Activated CD4-positive, alpha-beta T cell treated with anti-CD3 and anti-CD28 coated beads for 36 hours (primary cell): ENCODE measurements around the gene ATP9A. TPM values are rescaled to one million over a fixed set of nuclear protein-coding genes. Genes with fewer than 3 reads are reported as not detected.

Experiments
- ATAC-seq: fragments of 200-7000 bp; cut with Tn5 transposase; one replicate; pipeline ENCODE4 v1.10.0; 2021; ENCODE audit warnings: mild to moderate bottlenecking, moderate library complexity
- CTCF ChIA-PET: fragments of 350-600 bp; sonication (Branson Sonifier 250); formaldehyde crosslinking; loops from one replicate; lab custom pipeline; 2021; ENCODE audit warnings: antibody characterized with exemption; lab: Charles Lee
- POLR2A ChIA-PET: fragments of 350-600 bp; sonication (Branson Sonifier 250); formaldehyde crosslinking; loops from one replicate; lab custom pipeline; 2021; ENCODE audit warnings: antibody characterized with exemption, inconsistent platforms; lab: Charles Lee
- DNase-seq: peaks from one replicate; pipeline ENCODE4 v3.0.0-alpha.2; 2020
- H3K27ac Mint-ChIP-seq: one replicate; pipeline ENCODE4 v1.8.0; 2021; ENCODE audit warnings: mixed read lengths
- H3K27me3 Mint-ChIP-seq: one replicate; pipeline ENCODE4 v1.8.0; 2021; ENCODE audit warnings: mixed read lengths
- H3K36me3 Mint-ChIP-seq: one replicate; pipeline ENCODE4 v1.8.0; 2021; ENCODE audit warnings: low read depth, mixed read lengths
- H3K4me1 Mint-ChIP-seq: one replicate; pipeline ENCODE4 v1.8.0; 2021; ENCODE audit warnings: mixed read lengths
- H3K4me3 Mint-ChIP-seq: one replicate; pipeline ENCODE4 v1.8.0; 2021; ENCODE audit warnings: mild to moderate bottlenecking, moderate library complexity, mixed read lengths
- H3K9me3 Mint-ChIP-seq: one replicate; pipeline ENCODE4 v1.8.0; 2021; ENCODE audit warnings: low read depth, mixed read lengths
- intact Hi-C, 2 experiments: fragments of 100-400 bp; cut with DNase I in 1 of 2; cut with micrococcal nuclease in 1 of 2; formaldehyde crosslinking; loops; one replicate each; pipeline versions ENCODE4 v1.14.2 to v1.15.1; 2022 to 2024; cut with DNase I, micrococcal nuclease
- total RNA-seq, 2 experiments: library from RNA; stranded (reverse); gene quantifications; one replicate each; pipeline ENCODE4 v1.2.3, GENCODE V29; 2021

The ATP9A gene
- total RNA-seq, 2 experiments from 2014 or later: 2.2 to 2.7 TPM

DNA sequence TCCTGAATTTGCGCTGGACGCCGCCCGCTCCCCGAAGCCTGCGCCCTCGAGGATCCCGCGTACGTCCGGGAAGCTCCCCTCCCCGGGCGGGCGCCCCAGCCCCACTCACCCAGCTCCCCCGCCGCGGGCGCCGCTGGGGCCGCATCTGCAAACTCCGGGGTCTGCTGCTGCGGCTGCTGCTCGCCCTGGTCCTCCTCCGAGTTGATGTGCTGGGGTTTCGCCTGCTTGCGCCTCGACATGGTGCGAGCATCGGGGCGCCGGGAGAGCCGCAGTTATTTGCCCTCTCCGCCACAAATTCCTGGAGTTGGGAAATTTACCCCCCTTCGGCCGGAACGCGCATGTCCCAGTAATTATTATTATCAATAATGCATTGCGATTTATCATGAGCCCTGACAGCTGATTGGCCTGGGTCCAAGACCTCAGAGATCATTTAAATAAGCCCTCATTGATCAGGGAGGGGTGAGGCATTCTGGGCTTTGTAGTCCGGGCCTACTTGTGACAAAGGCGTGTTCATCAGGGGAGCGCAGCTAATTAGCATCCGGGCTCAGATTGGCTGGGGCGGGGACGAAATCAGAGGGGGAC lies 34.1 kb upstream of the ATP9A start, which contains the start of gene SALL4:
Gene SALL4, minus strand, starts transcription at position 352 of the 582 bp plus-strand sequence. Its CDS starts 113 bp downstream, at position 239.
- Mint-ChIP-seq H3K27ac (no peak within 1 kb of the TSS), H3K36me3 (no peaks in the 10 kb centered on the region), H3K4me3 (no peak within 1 kb of the TSS), H3K9me3 (no peaks in the 10 kb centered on the region), H3K27me3 (peaks cover 57% of the 10 kb centered on the region), H3K4me1 (peaks cover 8% of the 10 kb centered on the region)
- intact Hi-C loops: loop anchor here in 1 of 2 experiments (5.0 kb wide), 1 partner anchor 100 kb away; no protein-coding TSS in a partner anchor
- ATAC-seq: no peak
- POLR2A ChIA-PET: no interaction called here
- DNase-seq: no peak
- CTCF ChIA-PET: interaction anchor here (0.7 to 1.1 kb wide), 4 partner anchors 29 to 389 kb away, joined by 3 read pairs; no protein-coding TSS in a partner anchor

DNA sequence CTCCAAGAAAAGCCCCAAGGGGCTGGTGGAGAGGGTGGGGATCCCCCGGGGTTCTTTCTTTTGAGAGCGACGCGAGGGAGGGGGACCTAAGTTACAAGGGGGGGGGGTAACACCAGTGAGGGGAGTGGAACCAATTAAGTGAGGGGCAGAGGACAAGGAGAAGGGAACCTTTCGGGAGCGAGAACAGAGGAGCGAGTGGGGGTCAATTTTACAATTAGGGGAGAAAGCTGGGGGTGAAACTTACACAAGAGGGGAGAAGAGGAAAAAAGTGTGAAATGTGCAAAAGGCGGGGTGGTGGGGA lies 33.6 kb upstream of the ATP9A start:
- no peaks in the 10 kb centered on the region for H3K36me3 Mint-ChIP-seq
- H3K9me3 Mint-ChIP-seq: no peaks in the 10 kb centered on the region
- peaks cover 8% of the 10 kb centered on the region for H3K4me1 Mint-ChIP-seq
- DNase-seq (no peak), ATAC-seq (no peak)
- intact Hi-C loops: loop anchor here in 1 of 2 experiments (2.0 to 5.0 kb wide), 2 partner anchors 35 to 99 kb away; no protein-coding TSS in a partner anchor
- peaks cover 57% of the 10 kb centered on the region for H3K27me3 Mint-ChIP-seq
- ChIA-PET CTCF (interaction anchor here (0.8 to 1.0 kb wide), 2 partner anchors 30 to 326 kb away, joined by 3 read pairs; no protein-coding TSS in a partner anchor), POLR2A (no interaction called here)
- H3K27ac Mint-ChIP-seq: no peak overlapping the region
- H3K4me3 Mint-ChIP-seq: no peak overlapping the region

DNA sequence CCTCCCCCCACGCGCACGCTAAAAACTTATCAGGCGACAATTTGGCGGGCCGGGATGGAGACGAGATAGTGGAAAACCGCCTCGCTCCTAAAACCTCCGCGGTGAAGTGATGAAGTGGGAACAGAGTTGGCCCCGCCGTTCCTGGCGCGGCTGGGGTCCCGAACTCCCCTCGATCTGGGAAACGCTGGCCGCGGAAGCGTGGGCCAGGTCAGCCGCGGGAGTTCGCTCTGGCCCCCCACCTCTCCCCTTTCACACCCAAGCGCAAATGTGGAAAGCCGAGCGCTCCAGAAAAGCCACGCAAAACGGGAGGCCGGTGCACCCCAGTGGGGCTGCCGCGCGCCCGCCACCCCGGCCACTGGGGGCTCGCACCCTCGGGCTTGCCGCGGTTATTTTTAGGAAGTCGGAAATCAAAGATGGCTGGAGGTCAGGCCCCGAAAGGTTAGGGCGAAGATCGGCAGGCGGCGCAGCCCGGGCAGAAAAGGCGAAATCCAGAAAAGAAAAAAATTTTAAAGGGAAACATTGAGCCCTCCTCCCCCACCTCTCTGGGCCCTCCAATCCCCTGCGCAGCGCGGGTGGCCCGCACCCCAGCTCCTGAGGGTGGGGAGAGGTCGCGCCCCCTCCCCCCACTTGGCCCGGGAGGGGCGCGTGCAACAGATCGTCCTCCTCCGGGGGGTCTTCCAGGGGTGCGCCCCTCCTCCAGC lies 33.1 kb upstream of the ATP9A start:
- Mint-ChIP-seq H3K4me3 (peak overlapping the region; percentile 45), H3K36me3 (no peaks in the 10 kb centered on the region), H3K4me1 (peaks cover 8% of the 10 kb centered on the region), H3K9me3 (no peaks in the 10 kb centered on the region), H3K27ac (no peak overlapping the region), H3K27me3 (peaks cover 58% of the 10 kb centered on the region)
- intact Hi-C loops: loop anchor here in 1 of 2 experiments (2.0 to 5.0 kb wide), 2 partner anchors 34 to 99 kb away; no protein-coding TSS in a partner anchor
- ChIA-PET CTCF (no interaction called here), POLR2A (no interaction called here)
- DNase-seq: peak; percentile 12
- no peak for ATAC-seq

DNA sequence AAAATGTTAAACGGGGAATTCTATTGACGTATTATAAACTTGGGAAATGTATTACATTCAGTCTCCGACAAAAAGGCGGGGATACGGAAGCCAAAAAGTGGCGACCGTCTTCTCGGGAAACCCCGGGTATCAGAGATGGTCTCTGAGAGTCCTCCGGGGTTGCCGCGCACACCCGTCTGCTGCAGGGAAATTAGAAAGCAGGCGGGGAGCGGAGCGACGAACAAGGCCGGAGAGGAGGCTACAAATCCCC lies 32.6 kb upstream of the ATP9A start:
- POLR2A ChIA-PET: no interaction called here
- H3K9me3 Mint-ChIP-seq: no peaks in the 10 kb centered on the region
- DNase-seq (peak; percentile 32), ATAC-seq (no peak)
- H3K36me3 Mint-ChIP-seq: no peaks in the 10 kb centered on the region
- H3K27ac Mint-ChIP-seq: no peak overlapping the region
- H3K4me1 Mint-ChIP-seq: peaks cover 8% of the 10 kb centered on the region
- peaks cover 56% of the 10 kb centered on the region for H3K27me3 Mint-ChIP-seq
- intact Hi-C loops: loop anchor here in 1 of 2 experiments (1.0 to 5.0 kb wide), 4 partner anchors 34 to 283 kb away; no protein-coding TSS in a partner anchor
- CTCF ChIA-PET: interaction anchor here (0.7 to 1.1 kb wide), 7 partner anchors 21 to 305 kb away, joined by 3 to 5 read pairs (median 3); no protein-coding TSS in a partner anchor
- peak overlapping the region; percentile 45 for H3K4me3 Mint-ChIP-seq

DNA sequence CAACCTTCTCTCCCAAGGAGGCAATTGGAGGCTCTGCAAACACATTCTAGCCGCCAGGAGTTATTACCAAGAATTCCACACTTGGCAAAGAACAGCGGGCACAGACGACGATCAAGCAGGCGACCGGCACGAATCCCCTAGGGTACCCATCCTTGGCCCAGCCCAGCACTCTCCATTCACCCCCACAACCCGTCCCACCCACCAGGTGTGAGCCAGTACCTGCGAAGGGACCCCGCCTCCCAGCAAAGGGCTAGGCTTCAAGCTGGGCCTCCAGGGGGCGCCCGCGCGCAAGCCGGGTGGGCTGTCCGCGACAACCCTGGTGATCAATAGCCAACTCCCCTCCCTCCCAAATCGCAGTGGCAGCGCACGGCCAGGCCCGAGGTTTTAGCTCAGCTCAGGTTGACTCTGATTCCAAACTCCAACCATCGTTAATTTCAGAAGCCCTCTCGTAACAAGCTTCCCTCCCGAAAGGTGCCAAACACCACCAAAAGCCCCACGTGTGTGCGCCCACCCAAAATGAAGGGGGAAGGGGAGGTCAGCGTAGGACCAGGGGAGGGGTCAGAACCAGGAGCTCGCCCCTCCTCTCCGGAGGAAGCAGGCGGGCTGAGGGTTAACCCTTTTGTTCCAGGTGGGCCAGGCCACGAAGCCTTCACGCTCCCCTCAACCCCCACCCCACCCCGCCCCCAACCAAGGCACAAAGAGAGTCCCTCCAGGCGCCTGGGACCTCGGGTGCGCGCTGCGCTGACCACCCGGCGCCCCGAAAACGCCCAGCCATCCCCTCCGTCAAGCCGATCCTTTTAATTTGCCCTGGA lies 32.1 kb upstream of the ATP9A start:
- H3K4me1 Mint-ChIP-seq: peaks cover 8% of the 10 kb centered on the region
- intact Hi-C loops: loop anchor here in 1 of 2 experiments (1.0 to 5.0 kb wide), 4 partner anchors 33 to 283 kb away; no protein-coding TSS in a partner anchor
- ATAC-seq (peak; percentile 78), DNase-seq (peak; percentile 84)
- peak overlapping the region; percentile 45 for H3K4me3 Mint-ChIP-seq
- ChIA-PET POLR2A (no interaction called here), CTCF (interaction anchor here (0.7 to 1.4 kb wide), 16 partner anchors 15 to 305 kb away, joined by 3 to 5 read pairs (median 3); no protein-coding TSS in a partner anchor)
- H3K36me3 Mint-ChIP-seq: no peaks in the 10 kb centered on the region
- H3K27ac Mint-ChIP-seq: no peak overlapping the region
- H3K27me3 Mint-ChIP-seq: peaks cover 55% of the 10 kb centered on the region
- H3K9me3 Mint-ChIP-seq: no peaks in the 10 kb centered on the region

DNA sequence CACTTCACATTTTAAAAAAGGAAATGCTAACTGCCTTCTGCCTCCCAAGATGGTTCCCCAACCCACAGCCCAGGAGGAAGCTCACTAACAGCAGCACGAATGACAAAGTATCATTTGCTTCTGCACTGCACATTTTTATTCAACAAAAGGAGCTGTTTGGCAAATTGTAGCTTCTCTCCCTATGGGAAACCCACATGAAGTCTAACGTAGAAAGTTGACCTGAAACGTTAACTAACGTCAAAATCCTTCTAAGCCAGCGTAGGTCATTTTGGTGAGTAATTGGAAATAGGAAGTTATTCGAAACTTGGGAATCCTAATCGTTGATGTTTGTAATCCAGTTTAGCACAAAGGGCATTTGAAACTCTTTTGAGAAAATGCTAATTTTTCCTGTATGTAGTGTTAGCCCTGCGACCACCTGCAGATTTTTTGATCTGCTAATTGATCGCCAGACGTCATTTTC lies 31.2 kb upstream of the ATP9A start:
- Mint-ChIP-seq H3K9me3 (no peaks in the 10 kb centered on the region), H3K4me1 (peaks cover 8% of the 10 kb centered on the region), H3K27ac (no peak overlapping the region), H3K36me3 (no peaks in the 10 kb centered on the region), H3K27me3 (peaks cover 53% of the 10 kb centered on the region), H3K4me3 (no peak overlapping the region)
- ChIA-PET CTCF (interaction anchor here (0.7 to 1.4 kb wide), 15 partner anchors 9 to 282 kb away, joined by 3 to 5 read pairs (median 3); no protein-coding TSS in a partner anchor), POLR2A (interaction anchor here (0.5 kb wide), 1 partner anchor 14 kb away, joined by 4 read pairs; no protein-coding TSS in a partner anchor)
- intact Hi-C loops: loop anchor here in 1 of 2 experiments (5.0 kb wide), 1 partner anchor 283 kb away; no protein-coding TSS in a partner anchor
- no peak for ATAC-seq
- no peak for DNase-seq

- Mint-ChIP-seq H3K9me3 (no peaks in the 10 kb centered on the region), H3K27ac (no peak overlapping the region), H3K4me1 (peaks cover 8% of the 10 kb centered on the region), H3K27me3 (peaks cover 47% of the 10 kb centered on the region), H3K4me3 (no peak overlapping the region), H3K36me3 (no peaks in the 10 kb centered on the region)
- POLR2A ChIA-PET: no interaction called here
- DNase-seq (no peak), ATAC-seq (no peak)
- CTCF ChIA-PET: interaction anchor here (0.5 kb wide), 1 partner anchor 515 kb away, joined by 3 read pairs; no protein-coding TSS in a partner anchor
- intact Hi-C loops: loop anchor here in 1 of 2 experiments (5.0 kb wide), 1 partner anchor 285 kb away; no protein-coding TSS in a partner anchor
These were observed 29.3 kb upstream of the ATP9A start for GRCh38 chr20:51797357-51798025.

DNA sequence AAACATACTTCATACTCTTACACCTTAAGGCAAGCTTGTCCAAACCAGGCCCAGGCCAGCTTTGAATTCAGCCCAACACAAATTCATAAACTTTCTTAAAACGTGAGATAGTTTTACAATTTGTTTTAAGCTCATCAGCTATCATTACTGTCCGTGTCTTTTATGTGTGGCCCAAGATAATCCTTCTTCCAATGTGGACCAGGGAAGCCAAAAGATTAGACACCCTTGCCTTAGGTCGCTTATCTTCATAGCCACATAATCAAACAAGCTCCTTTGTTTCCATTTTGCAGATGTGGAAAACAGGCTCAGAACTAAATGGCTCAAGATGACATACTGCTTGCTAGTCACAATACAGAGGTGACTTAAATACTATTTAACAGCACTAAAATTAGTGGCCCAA lies 28.1 kb upstream of the ATP9A start:
- H3K27me3 Mint-ChIP-seq: peaks cover 41% of the 10 kb centered on the region
- H3K4me1 Mint-ChIP-seq: peaks cover 8% of the 10 kb centered on the region
- no peaks in the 10 kb centered on the region for H3K36me3 Mint-ChIP-seq
- ChIA-PET CTCF (interaction anchor here (0.8 to 0.9 kb wide), 2 partner anchors 96 to 172 kb away, joined by 3 to 5 read pairs; no protein-coding TSS in a partner anchor), POLR2A (no interaction called here)
- no peak overlapping the region for H3K27ac Mint-ChIP-seq
- intact Hi-C loops: loop anchor here in 1 of 2 experiments (5.0 kb wide), 1 partner anchor 286 kb away; no protein-coding TSS in a partner anchor
- DNase-seq (no peak), ATAC-seq (no peak)
- H3K9me3 Mint-ChIP-seq: no peaks in the 10 kb centered on the region
- H3K4me3 Mint-ChIP-seq: no peak overlapping the region

DNA sequence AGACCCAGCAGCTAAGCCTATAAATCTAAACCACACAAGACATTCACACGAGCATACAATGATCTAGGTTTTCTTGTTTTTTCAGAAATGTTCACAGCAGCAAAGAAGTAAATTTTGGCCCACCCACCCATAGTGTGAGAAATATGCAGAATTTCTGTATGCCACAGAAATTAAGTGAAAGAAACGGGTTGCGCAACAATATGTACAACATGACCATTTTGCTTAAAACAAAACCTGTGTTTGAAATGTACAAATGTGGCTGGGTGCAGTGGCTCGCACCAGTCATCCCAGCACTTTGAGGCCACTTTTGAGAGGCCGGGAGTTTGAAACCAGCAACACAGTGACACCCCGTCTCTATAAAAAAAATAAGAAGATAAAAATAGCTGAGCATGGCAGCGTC lies 24.8 kb upstream of the ATP9A start:
- Mint-ChIP-seq H3K27ac (no peak overlapping the region), H3K4me1 (no peaks in the 10 kb centered on the region), H3K4me3 (no peak overlapping the region), H3K27me3 (peaks cover 12% of the 10 kb centered on the region), H3K36me3 (no peaks in the 10 kb centered on the region), H3K9me3 (no peaks in the 10 kb centered on the region)
- ChIA-PET POLR2A (no interaction called here), CTCF (interaction anchor here (1.3 kb wide), 1 partner anchor 12 kb away, joined by 3 read pairs; no protein-coding TSS in a partner anchor)
- intact Hi-C loops: no loop called here
- no peak for ATAC-seq
- DNase-seq: no peak

DNA sequence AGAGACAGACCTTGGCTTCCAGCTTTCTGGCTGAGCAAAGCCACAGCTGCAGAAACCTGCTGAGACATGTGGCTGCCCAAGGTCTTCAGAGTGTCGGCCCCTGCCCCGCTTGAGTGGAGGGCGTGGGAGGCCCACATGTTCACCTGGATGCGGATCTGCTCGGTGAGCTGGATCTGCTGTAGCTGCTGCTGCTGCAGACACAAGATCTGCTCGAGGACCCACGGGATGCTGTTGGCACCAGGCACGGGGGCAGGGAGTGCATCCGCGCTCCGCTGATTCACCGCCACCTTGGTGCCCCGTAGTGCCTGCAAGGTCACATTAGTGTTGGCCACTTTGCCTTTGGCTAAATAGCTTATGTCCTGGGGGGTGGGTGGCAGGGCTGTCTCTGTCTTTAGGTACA lies 23.4 kb upstream of the ATP9A start:
- DNase-seq (no peak), ATAC-seq (no peak)
- intact Hi-C loops: no loop called here
- Mint-ChIP-seq H3K36me3 (no peaks in the 10 kb centered on the region), H3K4me3 (no peak overlapping the region), H3K27ac (no peak overlapping the region), H3K9me3 (no peaks in the 10 kb centered on the region), H3K27me3 (peaks cover 7% of the 10 kb centered on the region), H3K4me1 (no peaks in the 10 kb centered on the region)
- ChIA-PET CTCF (interaction anchor here (1.1 to 1.3 kb wide), 2 partner anchors 11 to 126 kb away, joined by 3 read pairs; no protein-coding TSS in a partner anchor), POLR2A (no interaction called here)
